ENCODE measurements around the gene FOXJ1.
A peak's percentile ranks its signal among the peaks of the same experiment; 100 is the strongest.

FOXJ1 gene

GRCh38 chr17:76122431-76123190 lies 18.4 kb downstream of the FOXJ1 start:
- DNase-seq = no peak

GRCh38 chr17:76121932-76122430 lies 19.1 kb downstream of the FOXJ1 start:
- DNase-seq = no peak

- no peak for DNase-seq
These were observed 20.4 kb downstream of the FOXJ1 start for GRCh38 chr17:76120658-76121008.

- DNase-seq = no peak
These were observed 21.4 kb downstream of the FOXJ1 start for GRCh38 chr17:76119409-76120371.

DNA sequence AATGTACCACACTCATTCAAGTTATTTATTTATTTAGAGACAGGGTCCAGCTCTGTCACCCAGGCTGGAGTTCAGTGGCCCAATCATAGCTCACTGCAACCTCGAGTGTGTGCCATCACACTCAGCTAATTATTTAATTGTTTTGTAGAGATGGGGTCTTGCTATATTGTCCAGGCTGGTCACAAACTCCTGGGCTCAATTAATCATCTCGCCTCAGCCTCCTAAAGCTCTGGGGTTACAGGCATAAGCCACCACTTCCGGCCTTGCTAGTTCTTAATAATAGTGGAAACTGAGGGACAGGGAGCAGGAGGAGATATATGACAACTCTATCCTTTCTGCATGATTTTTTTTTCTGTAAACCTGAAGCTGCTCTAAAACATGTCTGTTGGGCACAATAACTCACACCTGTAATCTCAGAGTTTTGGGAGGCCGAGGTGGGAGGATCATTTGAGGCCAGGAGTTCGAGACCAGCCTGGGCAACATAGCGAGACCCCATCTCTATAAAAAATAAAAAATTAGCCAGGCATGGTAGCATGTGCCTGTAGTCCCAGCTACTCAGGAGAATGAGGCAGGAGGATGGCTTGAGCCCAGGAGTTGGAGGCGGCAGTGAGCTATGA lies 25.8 kb downstream of the FOXJ1 start:
- no peak for DNase-seq

DNA sequence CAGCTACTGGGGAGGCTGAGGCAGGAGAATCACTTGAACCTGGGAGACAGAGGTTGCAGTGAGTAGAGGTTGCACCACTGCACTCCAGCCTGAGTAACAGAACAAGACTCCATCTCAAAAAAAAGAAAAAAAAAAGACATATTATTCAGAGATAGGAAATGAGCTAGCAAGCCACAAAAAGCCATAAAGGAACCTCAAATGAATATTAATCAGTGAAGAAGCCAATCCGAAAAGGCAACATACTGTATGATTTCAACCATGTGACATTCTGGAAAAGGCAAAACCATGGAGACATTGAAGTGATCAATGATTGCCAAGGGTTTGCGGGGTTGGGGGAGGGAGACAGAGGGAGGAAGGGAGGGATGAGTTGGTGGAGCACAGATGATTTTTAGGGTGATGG lies 29.1 kb downstream of the FOXJ1 start:
- no peak for DNase-seq

- DNase-seq = no peak
These were observed 33.5 kb downstream of the FOXJ1 start for GRCh38 chr17:76107509-76107908.

GRCh38 chr17:76106703-76107102 lies 34.3 kb downstream of the FOXJ1 start:
- no peak for DNase-seq

GRCh38 chr17:76104896-76105231 lies 36.2 kb downstream of the FOXJ1 start:
- DNase-seq = no peak

GRCh38 chr17:76104140-76104895 lies 36.7 kb downstream of the FOXJ1 start:
- DNase-seq = no peak

DNA sequence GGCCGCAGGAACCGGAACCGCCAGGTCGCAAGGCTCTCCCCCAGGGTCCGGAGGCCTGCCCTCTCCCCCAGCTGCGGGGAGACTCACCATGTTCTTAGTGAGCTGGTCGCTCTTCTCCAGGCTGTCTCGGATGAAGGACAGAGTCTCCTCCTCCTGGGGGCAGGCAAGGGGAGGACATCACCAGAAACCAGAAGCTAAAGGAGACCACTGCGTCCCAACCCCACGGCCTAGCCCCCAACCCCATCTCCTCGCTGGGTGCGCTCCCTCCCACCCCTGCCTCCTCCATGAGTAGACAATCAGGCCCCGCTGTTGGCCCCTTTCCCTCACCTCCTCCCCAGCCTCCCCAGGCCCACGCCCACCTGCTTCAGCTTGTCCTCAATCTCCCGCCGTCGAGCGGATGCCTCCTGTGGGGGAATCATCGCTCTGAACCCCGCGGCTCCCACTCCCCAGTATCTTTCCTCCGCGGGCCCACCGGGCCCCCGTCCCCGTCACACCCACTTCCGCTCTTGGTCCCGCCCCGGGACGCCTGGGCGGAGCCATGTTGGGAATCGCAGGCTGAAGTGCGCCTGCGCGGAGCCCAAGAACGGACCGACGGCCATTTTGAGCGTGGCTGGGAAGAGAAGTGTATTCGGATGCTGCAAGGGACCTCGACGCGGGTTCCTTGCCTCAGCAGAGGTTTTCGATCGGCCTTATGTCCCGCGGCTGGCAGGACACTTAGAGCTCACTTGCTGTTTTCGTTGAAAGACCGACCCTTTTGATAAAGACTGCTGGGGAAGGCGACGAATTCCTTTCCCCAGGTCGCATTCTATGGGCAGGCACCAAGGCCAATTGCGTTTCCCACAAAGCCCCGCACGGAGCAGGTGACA lies 37.5 kb downstream of the FOXJ1 start, which contains the start of gene EXOC7:
TSS of gene EXOC7 (minus strand) at position 514 of the 866 bp plus-strand sequence. CDS start at position 419, 95 bp downstream.
- DNase-seq = peak; percentile 85

GRCh38 chr17:76102944-76103273 lies 38.1 kb downstream of the FOXJ1 start:
- no peak for DNase-seq

- no peak for DNase-seq
These were observed 43.2 kb downstream of the FOXJ1 start for GRCh38 chr17:76097716-76098295.

DNA sequence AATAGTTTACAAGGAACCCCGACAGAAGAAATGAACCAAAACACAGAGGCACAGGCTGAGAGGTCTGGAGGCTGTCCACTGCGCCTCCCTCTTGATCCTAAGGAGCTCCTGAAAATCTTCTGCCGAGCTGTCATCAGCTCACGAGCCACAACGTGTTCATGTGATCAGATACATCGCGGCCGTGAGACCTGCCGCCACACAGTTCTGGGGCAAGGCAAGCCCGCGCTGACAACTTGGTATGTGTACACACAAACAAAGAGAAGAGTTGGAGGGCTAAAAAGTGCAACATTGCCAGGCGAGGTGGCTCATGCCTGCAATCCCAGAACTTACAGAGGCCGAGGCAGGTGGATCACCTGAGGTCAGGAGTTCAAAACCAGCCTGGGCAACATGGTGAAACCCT lies 45.1 kb downstream of the FOXJ1 start:
- DNase-seq = no peak

DNA sequence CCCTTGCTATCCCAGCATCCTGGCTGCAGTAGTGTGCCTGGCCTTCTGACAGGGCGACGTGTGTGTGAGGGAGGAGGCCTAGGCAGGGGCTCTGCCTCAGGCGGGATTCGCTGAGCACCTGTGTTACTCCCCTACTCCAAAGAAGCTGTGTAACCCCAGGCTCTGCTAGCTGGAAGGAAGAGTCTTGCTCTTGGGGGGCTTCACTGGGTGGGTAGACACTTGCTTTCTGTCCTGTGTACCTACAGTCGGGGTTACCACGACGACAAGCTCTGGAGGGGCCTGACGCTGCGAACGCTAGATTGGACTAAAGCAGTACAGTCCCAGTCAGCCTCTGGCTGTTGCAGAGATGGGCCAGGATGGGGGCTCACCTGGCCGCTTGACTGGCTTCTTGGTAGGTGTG lies 47.0 kb downstream of the FOXJ1 start:
- DNase-seq = no peak

GRCh38 chr17:76092526-76093413 lies 48.3 kb downstream of the FOXJ1 start:
- no peak for DNase-seq

- DNase-seq = no peak
These were observed 49.3 kb downstream of the FOXJ1 start for GRCh38 chr17:76091526-76092286.

- DNase-seq = no peak
These were observed 50.4 kb downstream of the FOXJ1 start for GRCh38 chr17:76090517-76091129.

Data from DMS79 treated with DMSO at 0.1 percent for 48 hours (cell line).